HEK293T (cell line): ENCODE results near the gene IGF1.

Experiments used
- FOXK2 ChIP-seq: fragments of 450-650 bp; IDR thresholded peaks from 2 replicates; pipeline ENCODE4 v1.6.1; 2016; ENCODE audit warnings: mild to moderate bottlenecking
- SUZ12 ChIP-seq: fragments of 450-650 bp; IDR thresholded peaks from 2 replicates; pipeline ENCODE4 v1.6.1; 2016; ENCODE audit warnings: mild to moderate bottlenecking
- TARDBP ChIP-seq: fragments of 450-650 bp; IDR thresholded peaks from 2 replicates; pipeline ENCODE4 v1.6.1; 2016

DNA sequence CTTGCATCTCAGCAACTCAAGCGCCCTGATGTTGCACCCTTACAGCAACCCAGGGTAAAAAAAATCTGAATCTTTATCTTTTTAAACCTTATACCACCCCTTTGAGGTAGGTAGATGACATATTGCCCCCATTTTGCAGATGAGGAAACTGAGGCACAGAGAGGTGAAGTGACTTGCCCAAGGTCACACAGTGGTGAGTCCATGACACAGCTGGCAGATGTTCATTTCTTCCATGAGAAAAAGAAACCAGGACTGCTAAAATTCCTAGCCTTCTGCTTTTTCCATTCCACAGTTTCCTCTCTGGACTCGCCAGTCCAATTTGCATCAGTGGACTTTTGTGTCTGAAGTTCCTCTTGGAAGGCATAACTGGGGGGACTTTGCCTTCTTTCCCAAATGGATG lies 79.3 kb downstream of the IGF1 start:
- no peak for TF ChIP-seq FOXK2
- no peak for TF ChIP-seq TARDBP
- TF ChIP-seq SUZ12, result no peak
